OCI-LY3 (cell line): Measurements from ENCODE around the gene MRPS22.

ENCODE experiments used
- CTCF ChIP-seq: fragments of 200-600, 300-600 bp; sonication (generic); IDR thresholded peaks from 2 replicates; pipeline ENCODE4 v1.5.1; 2014; ENCODE audit warnings: antibody characterized with exemption, low read length, low read depth
- EZH2phosphoT487 ChIP-seq: fragments of 200-600 bp; shearing (Covaris generic); IDR thresholded peaks from 2 replicates; pipeline ENCODE4 v1.6.1; 2018; ENCODE audit warnings: antibody characterized with exemption, mixed run types, low read depth

DNA sequence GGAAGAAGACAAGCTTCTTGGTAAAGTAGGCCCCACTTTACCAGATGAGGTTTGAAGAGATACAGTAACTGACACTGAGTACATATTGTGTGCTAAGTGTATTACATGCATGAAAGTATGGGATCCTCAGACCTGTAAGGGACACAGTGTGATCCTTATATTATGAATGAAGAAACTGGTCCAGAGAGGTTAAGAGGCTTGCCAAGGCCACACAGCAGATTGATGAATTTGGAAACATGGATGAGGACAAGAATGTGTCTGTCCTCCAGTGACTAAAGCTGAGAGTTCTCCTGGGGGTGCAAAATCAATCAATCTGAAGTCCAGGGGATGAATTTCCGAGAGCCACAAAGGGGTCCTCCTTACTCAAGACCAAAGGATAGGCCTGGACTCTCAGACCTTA lies 31.4 kb upstream of the MRPS22 start:
- TF ChIP-seq EZH2phosphoT487 (no peak), CTCF (no peak)
